ENCODE data around the gene RIC8A. TPM values are rescaled to one million over a fixed set of nuclear protein-coding genes. Genes with fewer than 3 reads are reported as not detected.

The RIC8A gene
- total RNA-seq, 1 donor from 2014 or later = 103 TPM

DNA sequence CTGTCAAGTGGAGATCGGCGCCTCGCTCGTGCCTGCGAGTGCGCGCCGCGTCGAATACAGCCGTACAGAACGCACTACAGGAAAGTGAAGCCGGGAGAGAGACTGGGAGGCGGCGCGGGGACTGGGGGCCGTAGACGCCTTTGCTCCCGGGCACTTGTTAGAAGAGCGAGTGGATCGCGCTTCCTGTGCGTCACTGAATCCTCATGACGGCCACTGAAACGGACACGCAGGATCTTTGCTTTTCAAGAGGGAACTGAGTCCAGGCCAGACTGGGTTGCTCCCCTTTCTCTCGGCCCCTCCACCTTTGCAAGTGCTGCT lies 314 bp downstream of the RIC8A start:
- ATAC-seq (peak; percentile 9 to 27), DNase-seq (no peak)
- intact Hi-C loops (cut with DNase I) = no loop called here
- H3K27ac ChIP-seq = peak overlapping the region; percentile 99
- peak overlapping the region; percentile 74 for H3K4me3 ChIP-seq
- peaks cover 46% of the 10 kb centered on the region for H3K4me1 ChIP-seq
- peaks cover 67% of the 10 kb centered on the region for H3K36me3 ChIP-seq
- no peaks in the 10 kb centered on the region for H3K27me3 ChIP-seq (ENCODE audit: low read depth)
- no peak for TF ChIP-seq CTCF (IDR thresholded peaks at IDR 0.05)
- no peaks in the 10 kb centered on the region for H3K9me3 ChIP-seq

DNA sequence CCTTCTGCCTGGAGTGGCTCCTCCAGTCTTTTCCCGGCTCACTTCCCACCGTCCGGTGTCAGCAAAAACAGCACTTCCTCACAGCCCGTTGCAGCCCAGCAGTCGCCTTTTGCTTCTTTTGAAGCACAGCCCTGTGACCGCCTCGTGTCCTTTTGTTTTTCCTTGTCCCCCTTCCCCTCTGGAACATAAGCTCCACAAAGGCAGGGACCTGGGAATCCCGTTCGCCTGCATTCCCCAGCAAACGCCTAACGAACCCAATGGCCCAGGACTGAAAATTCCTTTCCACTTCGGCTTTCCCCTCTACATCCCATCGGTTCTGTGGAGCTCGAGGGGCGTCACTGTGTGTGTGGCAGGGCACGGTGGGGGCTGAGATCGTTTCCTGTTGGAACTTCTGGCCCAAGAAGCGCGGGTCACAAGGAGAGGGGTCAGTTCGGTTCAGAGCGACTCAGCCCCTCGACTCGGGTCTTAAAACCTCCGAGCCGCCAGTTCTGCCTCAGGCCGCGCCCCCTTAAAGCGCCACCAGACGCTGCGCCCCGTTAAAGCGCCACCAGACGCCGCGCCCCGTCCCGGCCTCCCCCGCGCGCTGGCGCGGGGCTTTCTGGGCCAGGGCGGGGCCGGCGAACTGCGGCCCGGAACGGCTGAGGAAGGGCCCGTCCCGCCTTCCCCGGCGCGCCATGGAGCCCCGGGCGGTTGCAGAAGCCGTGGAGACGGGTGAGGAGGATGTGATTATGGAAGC lies 841 bp downstream of the RIC8A start:
- Histone ChIP-seq H3K27me3 (ENCODE audit: low read depth) (no peaks in the 10 kb centered on the region), H3K27ac (peak overlapping the region; percentile 99), H3K9me3 (no peaks in the 10 kb centered on the region), H3K36me3 (peaks cover 67% of the 10 kb centered on the region), H3K4me1 (peaks cover 42% of the 10 kb centered on the region), H3K4me3 (peak overlapping the region; percentile 74)
- ATAC-seq = peak; percentile 86
- no peak for TF ChIP-seq CTCF (IDR thresholded peaks at IDR 0.05)
- peak; percentile 91 for DNase-seq
- intact Hi-C loops (cut with DNase I) = no loop called here

GRCh38 chr11:208917-209260 lies 1.4 kb downstream of the RIC8A start:
- H3K9me3 ChIP-seq = no peaks in the 10 kb centered on the region
- DNase-seq (no peak), ATAC-seq (peak in 1 of 2 donors; percentile 2)
- H3K4me1 ChIP-seq = peaks cover 42% of the 10 kb centered on the region
- intact Hi-C loops (cut with DNase I) = no loop called here
- peak overlapping the region; percentile 99 for H3K27ac ChIP-seq
- H3K4me3 ChIP-seq = peak overlapping the region; percentile 74
- peaks cover 67% of the 10 kb centered on the region for H3K36me3 ChIP-seq
- no peak for TF ChIP-seq CTCF (IDR thresholded peaks at IDR 0.05)
- H3K27me3 ChIP-seq (ENCODE audit: low read depth) = no peaks in the 10 kb centered on the region

- Histone ChIP-seq H3K9me3 (no peaks in the 10 kb centered on the region), H3K4me3 (peak overlapping the region; percentile 74), H3K27ac (peak overlapping the region; percentile 99), H3K36me3 (peaks cover 67% of the 10 kb centered on the region), H3K4me1 (peaks cover 42% of the 10 kb centered on the region), H3K27me3 (ENCODE audit: low read depth) (no peaks in the 10 kb centered on the region)
- intact Hi-C loops (cut with DNase I) = no loop called here
- ATAC-seq (no peak), DNase-seq (no peak)
- TF ChIP-seq CTCF (IDR thresholded peaks at IDR 0.05) = no peak
These were observed 2.0 kb downstream of the RIC8A start for GRCh38 chr11:209275-210121.

- no peaks in the 10 kb centered on the region for H3K27me3 ChIP-seq (ENCODE audit: low read depth)
- DNase-seq (no peak), ATAC-seq (no peak)
- peaks cover 39% of the 10 kb centered on the region for H3K4me1 ChIP-seq
- H3K4me3 ChIP-seq = peak overlapping the region; percentile 74
- H3K36me3 ChIP-seq = peaks cover 67% of the 10 kb centered on the region
- H3K9me3 ChIP-seq = no peaks in the 10 kb centered on the region
- TF ChIP-seq CTCF (IDR thresholded peaks at IDR 0.05) = no peak
- intact Hi-C loops (cut with DNase I) = no loop called here
- H3K27ac ChIP-seq = peak overlapping the region; percentile 99
These were observed 2.8 kb downstream of the RIC8A start for GRCh38 chr11:210122-210802.
